ENCODE data around the gene DPEP2NB. TPM values are rescaled to one million over a fixed set of nuclear protein-coding genes. Genes with fewer than 3 reads are reported as not detected.

The DPEP2NB gene
- total and polyA plus RNA-seq, 7 donors, result 0.05 TPM; not detected in 6

DNA sequence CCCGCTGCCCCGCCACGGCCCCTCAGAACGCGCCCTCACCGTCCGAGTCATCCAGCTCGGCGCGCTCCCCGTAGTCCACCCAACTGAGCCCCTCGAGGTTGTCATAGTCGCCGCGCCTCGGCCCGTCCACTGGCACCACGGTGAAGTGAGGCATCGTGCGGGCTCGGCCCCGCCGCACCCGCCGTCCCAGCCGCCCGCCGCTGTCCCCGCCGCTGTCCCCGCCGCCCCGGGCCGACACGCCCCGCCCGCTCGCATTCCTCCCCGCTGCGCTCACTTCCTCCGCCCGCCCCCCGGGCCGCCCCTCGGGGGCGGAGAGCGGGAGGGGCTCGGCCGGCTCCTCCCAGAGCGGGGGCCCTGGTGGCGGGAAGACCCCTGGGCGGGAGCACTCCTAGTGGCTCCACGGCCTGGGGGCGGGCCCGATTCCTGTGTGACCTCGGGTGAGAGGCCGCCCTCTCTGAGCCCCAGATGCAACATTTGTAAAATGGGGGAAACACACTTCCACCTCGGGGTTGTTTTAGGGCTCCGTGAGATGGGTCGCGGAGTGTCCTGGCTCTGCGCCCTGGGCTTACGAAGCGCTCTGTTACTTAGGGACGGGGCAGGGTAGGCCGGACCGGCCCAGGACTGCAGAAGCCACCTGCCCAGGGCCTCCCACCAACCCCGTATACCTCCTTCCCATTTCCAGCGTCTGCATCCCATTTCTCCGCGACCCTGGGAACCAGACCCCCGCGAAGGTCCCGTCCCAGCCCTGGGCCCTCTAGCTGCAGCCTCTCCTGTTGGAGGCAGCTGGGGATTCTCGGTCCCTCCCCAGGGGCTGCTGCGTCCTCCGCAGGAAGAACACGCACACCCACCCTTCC is 47.1 kb downstream of the DPEP2NB start, which contains the start of gene SLC12A4:
TSS of gene SLC12A4 (minus strand) at position 238 of the 854 bp plus-strand sequence. CDS start at position 154, 84 bp downstream.
- Histone ChIP-seq H3K27ac (peak within 1 kb of the TSS; percentile 91), H3K36me3 (ENCODE audit: insufficient read depth in 1 of 2, low read depth in 1 of 2) (no peaks in the 10 kb centered on the region), H3K27me3 (ENCODE audit: insufficient read depth in 3 of 3, low read length in 2 of 3) (no peaks in the 10 kb centered on the region), H3K4me1 (peaks cover 38% of the 10 kb centered on the region), H3K9me3 (no peaks in the 10 kb centered on the region), H3K4me3 (peak within 1 kb of the TSS; percentile 88)
- ATAC-seq (peak; percentile 61 to 83 (median 73)), DNase-seq (peak; percentile 89 to 93)
- intact Hi-C loops (cut with DNase I), result no loop called here
- WGBS, 3 donors, result 3 to 7% (median 6%) methylated on average over 26 to 78 of the region's 78 CpGs
- TF ChIP-seq, protein P1, sequence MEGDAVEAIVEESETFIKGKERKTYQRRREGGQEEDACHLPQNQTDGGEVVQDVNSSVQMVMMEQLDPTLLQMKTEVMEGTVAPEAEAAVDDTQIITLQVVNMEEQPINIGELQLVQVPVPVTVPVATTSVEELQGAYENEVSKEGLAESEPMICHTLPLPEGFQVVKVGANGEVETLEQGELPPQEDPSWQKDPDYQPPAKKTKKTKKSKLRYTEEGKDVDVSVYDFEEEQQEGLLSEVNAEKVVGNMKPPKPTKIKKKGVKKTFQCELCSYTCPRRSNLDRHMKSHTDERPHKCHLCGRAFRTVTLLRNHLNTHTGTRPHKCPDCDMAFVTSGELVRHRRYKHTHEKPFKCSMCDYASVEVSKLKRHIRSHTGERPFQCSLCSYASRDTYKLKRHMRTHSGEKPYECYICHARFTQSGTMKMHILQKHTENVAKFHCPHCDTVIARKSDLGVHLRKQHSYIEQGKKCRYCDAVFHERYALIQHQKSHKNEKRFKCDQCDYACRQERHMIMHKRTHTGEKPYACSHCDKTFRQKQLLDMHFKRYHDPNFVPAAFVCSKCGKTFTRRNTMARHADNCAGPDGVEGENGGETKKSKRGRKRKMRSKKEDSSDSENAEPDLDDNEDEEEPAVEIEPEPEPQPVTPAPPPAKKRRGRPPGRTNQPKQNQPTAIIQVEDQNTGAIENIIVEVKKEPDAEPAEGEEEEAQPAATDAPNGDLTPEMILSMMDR (IDR thresholded peaks at IDR 0.05), result no peak

DNA sequence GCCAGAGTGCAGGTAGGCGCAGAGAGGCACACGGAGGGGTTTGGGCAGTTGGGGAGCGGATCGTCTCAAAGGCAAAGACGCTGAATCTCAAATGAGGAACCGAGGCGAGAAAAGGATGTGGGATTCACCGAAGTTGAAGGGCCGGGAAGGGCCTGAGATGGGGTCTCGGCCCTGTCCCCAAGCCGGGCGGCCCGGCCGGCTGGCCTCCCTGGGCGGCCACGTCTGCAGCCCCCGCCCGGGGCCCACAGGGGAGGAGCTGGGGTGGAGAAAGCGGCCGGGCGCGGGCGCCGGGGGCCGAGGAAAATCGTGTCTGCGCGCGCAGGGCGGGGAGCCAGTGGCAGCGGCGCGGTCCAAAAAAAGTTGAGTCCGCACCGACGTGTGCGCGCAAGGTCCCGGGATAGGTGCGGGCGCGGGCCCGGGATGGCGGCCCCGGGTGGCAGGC is 47.7 kb downstream of the DPEP2NB start:
- H3K36me3 ChIP-seq (ENCODE audit: insufficient read depth in 1 of 2, low read depth in 1 of 2), result peaks cover 0 to 6% of the 10 kb centered on the region in 2 donors
- H3K27ac ChIP-seq, result peak overlapping the region; percentile 91
- H3K4me1 ChIP-seq, result peaks cover 45% of the 10 kb centered on the region
- peak overlapping the region; percentile 88 for H3K4me3 ChIP-seq
- DNase-seq (peak; percentile 60 to 79), ATAC-seq (peak; percentile 1 to 39 (median 20))
- intact Hi-C loops (cut with DNase I), result loop anchor here in 1 of 2 donors (2.0 kb wide), 1 partner anchor 19 kb away; no protein-coding TSS in a partner anchor
- WGBS, 3 donors, result 2 to 6% (median 4%) methylated on average over 24 to 45 of the region's 45 CpGs
- no peaks in the 10 kb centered on the region for H3K9me3 ChIP-seq
- no peaks in the 10 kb centered on the region for H3K27me3 ChIP-seq (ENCODE audit: insufficient read depth in 3 of 3, low read length in 2 of 3)
- TF ChIP-seq, protein P1 (IDR thresholded peaks at IDR 0.05), result no peak

DNA sequence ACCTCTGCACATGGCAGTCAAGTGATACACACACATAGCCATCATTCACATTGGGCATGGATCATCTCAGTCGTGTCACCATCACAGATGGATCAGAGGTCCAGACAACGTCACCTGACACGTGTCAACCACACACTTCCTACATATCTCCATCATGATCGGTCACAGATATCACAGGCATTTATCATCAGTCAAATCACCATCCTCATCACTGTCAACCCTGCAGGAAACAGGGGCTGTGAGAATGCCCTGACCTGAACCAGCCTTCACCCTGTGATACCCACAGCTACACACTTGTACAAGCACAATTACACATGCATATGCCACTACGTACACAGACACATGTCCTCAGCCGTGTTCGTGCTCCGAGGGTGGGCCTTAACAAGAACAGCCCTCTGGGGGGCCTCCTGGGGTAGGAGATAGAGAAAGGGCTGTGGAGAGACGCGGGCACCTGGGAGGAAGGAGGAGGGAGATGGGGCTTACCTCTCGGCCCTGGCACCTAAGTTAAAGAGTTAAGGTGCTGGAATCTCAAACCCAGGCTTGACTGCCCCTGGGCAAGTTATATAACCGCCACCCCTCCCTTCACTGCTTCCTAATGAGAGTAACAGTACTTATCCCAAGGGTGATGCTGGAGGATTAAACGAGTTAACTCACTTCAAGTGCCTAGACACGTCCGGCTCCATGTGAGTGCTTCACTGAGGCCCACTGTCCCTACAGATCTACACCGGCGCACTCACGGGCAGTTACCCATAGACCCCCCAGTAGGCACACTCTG is 48.3 kb downstream of the DPEP2NB start:
- TF ChIP-seq, protein P1 (IDR thresholded peaks at IDR 0.05), result no peak
- H3K27me3 ChIP-seq (ENCODE audit: insufficient read depth in 3 of 3, low read length in 2 of 3), result no peaks in the 10 kb centered on the region
- peaks cover 0 to 12% of the 10 kb centered on the region in 2 donors for H3K36me3 ChIP-seq (ENCODE audit: insufficient read depth in 1 of 2, low read depth in 1 of 2)
- H3K27ac ChIP-seq, result peak overlapping the region; percentile 91
- H3K9me3 ChIP-seq, result no peaks in the 10 kb centered on the region
- peak overlapping the region; percentile 88 for H3K4me3 ChIP-seq
- ATAC-seq, result peak in 3 of 4 donors; percentile 0 to 20 (median 15)
- DNase-seq, result no peak
- intact Hi-C loops (cut with DNase I), result loop anchor here in 1 of 2 donors (2.0 kb wide), 1 partner anchor 19 kb away; no protein-coding TSS in a partner anchor
- 7 to 15% (median 12%) methylated on average over 18 of the region's 18 CpGs for WGBS, 3 donors
- H3K4me1 ChIP-seq, result peaks cover 51% of the 10 kb centered on the region

DNA sequence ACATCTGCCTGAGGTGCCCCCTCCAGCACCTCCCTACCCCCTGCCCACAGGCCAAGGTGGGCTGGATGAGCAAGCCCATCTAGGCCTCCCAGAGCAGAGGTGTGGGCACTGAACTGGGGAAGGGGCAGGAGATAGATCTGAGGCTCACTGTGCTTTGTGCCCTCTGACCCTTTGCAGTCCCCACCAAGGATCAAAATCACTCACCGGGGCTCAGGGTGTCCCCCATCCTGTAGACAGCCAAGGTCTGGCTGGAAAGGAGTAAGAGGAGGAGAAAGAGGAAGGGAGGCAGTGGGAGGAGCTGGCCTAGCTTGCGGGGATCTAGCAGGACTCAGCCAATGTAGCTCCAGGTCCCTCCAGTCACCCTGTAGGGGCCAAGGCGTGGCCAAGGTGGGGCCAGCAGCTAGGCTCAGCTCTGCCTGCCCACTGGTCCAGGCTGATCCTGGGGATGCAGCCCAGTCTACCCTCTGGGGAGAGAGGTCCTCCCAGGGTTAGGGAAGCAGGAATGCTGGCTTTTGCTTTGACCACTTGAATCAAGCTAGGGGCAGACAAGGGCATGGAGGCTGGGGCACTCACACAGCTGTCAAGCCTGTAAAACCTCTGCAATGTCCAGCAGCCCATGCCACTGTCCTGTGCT is 49.0 kb downstream of the DPEP2NB start:
- Histone ChIP-seq H3K27me3 (ENCODE audit: insufficient read depth in 3 of 3, low read length in 2 of 3) (no peaks in the 10 kb centered on the region), H3K9me3 (no peaks in the 10 kb centered on the region), H3K27ac (peak overlapping the region; percentile 91), H3K4me1 (peaks cover 58% of the 10 kb centered on the region), H3K36me3 (ENCODE audit: insufficient read depth in 1 of 2, low read depth in 1 of 2) (peaks cover 0 to 19% of the 10 kb centered on the region in 2 donors), H3K4me3 (peak overlapping the region; percentile 88)
- peak in 1 of 4 donors; percentile 28 for ATAC-seq
- WGBS, 3 donors, result 35 to 51% (median 35%) methylated on average over 3 of the region's 3 CpGs
- intact Hi-C loops (cut with DNase I), result loop anchor here in 1 of 2 donors (2.0 kb wide), 1 partner anchor 20 kb away; no protein-coding TSS in a partner anchor
- no peak for DNase-seq
- TF ChIP-seq, protein P1 (IDR thresholded peaks at IDR 0.05), result no peak

All from psoas muscle (tissue), 8 donors.